B cell (primary cell): ENCODE data around the gene BEND7.

Source experiments
- CTCF ChIP-seq: fragments of 200-600 bp; IDR thresholded peaks from one replicate; pipeline ENCODE4 v1.8.0; 2022; ENCODE audit warnings: antibody characterized with exemption, mild to moderate bottlenecking
- EZH2 ChIP-seq: IDR thresholded peaks from 2 replicates; pipeline ENCODE4 v1.6.1; 2012; ENCODE audit warnings: borderline replicate concordance, low read depth, mild to moderate bottlenecking, moderate library complexity, low read length; ENCODE audit not compliant: insufficient read depth, poor library complexity, severe bottlenecking

- TF ChIP-seq CTCF (no peak), EZH2 (no peak)
Observed at GRCh38 chr10:13526948-13527863, 1.6 kb downstream of the BEND7 start.
